Neural cell (in vitro differentiated cells): ENCODE data around the gene NREP. TPM values are rescaled to one million over a fixed set of nuclear protein-coding genes. Genes with fewer than 3 reads are reported as not detected.

Source experiments
- H2AFZ ChIP-seq: fragments of 200-600, 300-800 bp; sonication (generic), shearing (Covaris generic); 2 replicates; pipeline ENCODE4 v1.6.0; 2014; ENCODE audit warnings: low read depth, mild to moderate bottlenecking, antibody characterized with exemption, low read length, moderate library complexity
- H3F3A ChIP-seq: fragments of 200-600 bp; shearing (Covaris generic); 2 replicates; pipeline ENCODE4 v1.6.1; 2016; ENCODE audit warnings: mild to moderate bottlenecking, moderate library complexity, mixed read lengths, antibody characterized with exemption, low read length; ENCODE audit not compliant: insufficient read depth, poor library complexity, severe bottlenecking
- H3K27ac ChIP-seq: fragments of 200-600, 300-800 bp; sonication (generic), shearing (Covaris generic); 2 replicates; pipeline ENCODE4 v1.5.1; 2014; ENCODE audit warnings: mild to moderate bottlenecking, low read length, moderate library complexity
- H3K27me3 ChIP-seq: fragments of 300-800, 200-600 bp; sonication (generic), shearing (Covaris generic); 2 replicates; pipeline ENCODE4 v1.6.0; 2014; ENCODE audit warnings: mild to moderate bottlenecking, low read depth, low read length, moderate library complexity; ENCODE audit not compliant: insufficient read depth
- H3K36me3 ChIP-seq: fragments of 300-800, 200-600 bp; sonication (generic), shearing (Covaris generic); 2 replicates; pipeline ENCODE4 v1.5.1; 2014; ENCODE audit warnings: mild to moderate bottlenecking, antibody characterized with exemption, low read length, moderate library complexity; ENCODE audit not compliant: insufficient read depth
- H3K4me2 ChIP-seq: fragments of 300-800, 200-600 bp; sonication (generic), shearing (Covaris generic); 2 replicates; pipeline ENCODE4 v1.6.0; 2014; ENCODE audit warnings: mild to moderate bottlenecking, low read length
- H3K4me3 ChIP-seq: fragments of 300-800, 200-600 bp; sonication (generic), shearing (Covaris generic); 2 replicates; pipeline ENCODE4 v1.5.1; 2014; ENCODE audit warnings: mild to moderate bottlenecking, low read length, moderate library complexity
- H3K79me2 ChIP-seq: fragments of 200-600 bp; shearing (Covaris generic); replicated peaks from 2 replicates; pipeline ENCODE4 v1.6.0; 2014; ENCODE audit warnings: mild to moderate bottlenecking, low read length, moderate library complexity; ENCODE audit not compliant: insufficient read depth
- H3K9ac ChIP-seq: fragments of 300-800, 200-600 bp; sonication (generic), shearing (Covaris generic); 2 replicates; pipeline ENCODE4 v1.6.1; 2016; ENCODE audit warnings: mild to moderate bottlenecking, low read length, mixed read lengths
- H3K9me2 ChIP-seq: fragments of 200-600 bp; shearing (Covaris generic); 2 replicates; pipeline ENCODE4 v1.6.1; 2016; ENCODE audit warnings: mild to moderate bottlenecking, low read length, mixed read lengths; ENCODE audit not compliant: insufficient read depth
- H3K9me3 ChIP-seq: fragments of 200-600, 300-800 bp; sonication (generic), shearing (Covaris generic); 2 replicates; pipeline ENCODE4 v1.6.1; 2016; ENCODE audit warnings: mild to moderate bottlenecking, mixed run types, low read length, moderate library complexity, mixed read lengths
- H4K20me1 ChIP-seq: fragments of 200-600 bp; shearing (Covaris generic); 2 replicates; pipeline ENCODE4 v1.6.1; 2016; ENCODE audit warnings: mild to moderate bottlenecking, mixed run types; ENCODE audit not compliant: insufficient read depth
- EP300 ChIP-seq: fragments of 450-650 bp; conservative IDR thresholded peaks from 2 replicates; pipeline ENCODE4 v1.6.1; 2014; ENCODE audit warnings: antibody characterized with exemption, mild to moderate bottlenecking, moderate library complexity; ENCODE audit not compliant: poor library complexity, severe bottlenecking
- MXI1 ChIP-seq: fragments of 450-650 bp; conservative IDR thresholded peaks from 2 replicates; pipeline ENCODE4 v1.6.1; 2014; ENCODE audit warnings: antibody characterized with exemption, mild to moderate bottlenecking; ENCODE audit not compliant: poor library complexity, severe bottlenecking
- POLR2AphosphoS5 ChIP-seq: IDR thresholded peaks from 2 replicates; pipeline ENCODE4 v1.6.1; 2012
- RAD21 ChIP-seq: fragments of 450-650 bp; conservative IDR thresholded peaks from 2 replicates; pipeline ENCODE4 v1.6.1; 2014; ENCODE audit warnings: antibody characterized with exemption, mild to moderate bottlenecking, moderate library complexity
- REST ChIP-seq: IDR thresholded peaks from 2 replicates; pipeline ENCODE4 v1.6.1; 2012; ENCODE audit warnings: borderline replicate concordance
- SMC3 ChIP-seq: fragments of 450-650 bp; conservative IDR thresholded peaks from 2 replicates; pipeline ENCODE4 v1.6.1; 2014; ENCODE audit warnings: antibody characterized with exemption, mild to moderate bottlenecking, moderate library complexity; ENCODE audit not compliant: poor library complexity
- polyA plus RNA-seq: library from polyadenylated mRNA; depleted of rRNA; stranded (reverse); fragments of >200 nt; gene quantifications from 2 replicates; pipeline ENCODE4 v1.2.3, GENCODE V29; 2014
- TF ChIP-seq, protein P1 (sequence below): fragments of 450-650 bp; IDR thresholded peaks from 2 replicates; pipeline ENCODE4 v1.5.1; 2014; ENCODE audit warnings: antibody characterized with exemption, mild to moderate bottlenecking, moderate library complexity; ENCODE audit not compliant: poor library complexity, severe bottlenecking

NREP gene
- polyA plus RNA-seq, 1 donor from 2014 or later, result 3,807 TPM

DNA sequence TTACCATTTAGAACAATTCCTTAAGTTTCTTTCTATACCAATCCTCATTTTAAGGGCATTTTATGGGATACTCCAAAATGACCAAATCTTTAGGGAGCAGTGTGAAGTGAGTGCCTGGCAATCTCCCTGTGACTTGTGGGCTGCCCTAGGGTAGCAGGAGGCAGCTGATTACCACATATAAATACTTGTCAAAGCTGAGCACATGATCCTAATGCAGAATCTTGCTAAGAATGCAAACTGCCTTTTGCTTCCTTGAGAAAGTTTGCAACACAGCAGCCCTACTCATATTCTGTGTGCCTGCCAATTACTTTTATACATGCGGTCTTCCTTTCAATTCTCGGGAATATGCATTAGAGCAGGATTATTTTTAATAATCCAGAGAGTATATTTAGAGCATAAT lies 18.2 kb upstream of the NREP start:
- no peaks in the 10 kb centered on the region for H4K20me1 ChIP-seq
- TF ChIP-seq REST (no peak), EP300 (no peak)
- no peaks in the 10 kb centered on the region for H3K79me2 ChIP-seq

DNA sequence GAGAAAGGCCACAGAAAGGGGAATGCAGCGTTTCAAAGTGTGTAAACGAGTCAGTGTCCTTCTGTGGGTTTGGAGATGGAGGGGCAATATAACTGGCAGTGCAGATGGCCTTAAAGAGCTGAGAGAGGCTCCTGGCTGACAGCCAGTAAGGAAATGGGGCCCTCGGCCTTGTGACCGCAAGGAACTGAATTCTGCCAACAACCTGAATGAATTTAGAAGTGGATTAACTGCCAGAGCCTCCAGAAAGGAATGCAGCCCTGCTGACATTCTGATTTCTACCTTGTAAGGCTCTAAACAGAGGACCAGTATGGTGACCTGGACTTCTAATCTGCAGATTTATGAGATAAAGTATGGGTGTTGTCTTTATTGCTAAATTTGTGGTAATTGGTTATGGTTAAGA lies 17.5 kb upstream of the NREP start:
- Histone ChIP-seq H3K9me2 (no peaks in the 10 kb centered on the region), H3K27ac (no peak overlapping the region), H3K9me3 (no peaks in the 10 kb centered on the region), H3K4me2 (no peak overlapping the region), H4K20me1 (no peaks in the 10 kb centered on the region), H3K4me3 (no peak overlapping the region), H3K36me3 (no peaks in the 10 kb centered on the region), H3K79me2 (no peaks in the 10 kb centered on the region), H3F3A (no peaks in the 10 kb centered on the region), H3K9ac (no peak overlapping the region), H2AFZ (no peak overlapping the region), H3K27me3 (no peaks in the 10 kb centered on the region)
- no peak for TF ChIP-seq SMC3
- no peak for TF ChIP-seq RAD21
- no peak for TF ChIP-seq MXI1

More for the DNA sequence above, 18.2 kb upstream of the NREP start:
- Histone ChIP-seq H3K27ac (no peak overlapping the region), H3K9ac (no peak overlapping the region), H2AFZ (no peak overlapping the region), H3K4me2 (no peak overlapping the region), H3K9me3 (no peaks in the 10 kb centered on the region), H3F3A (no peaks in the 10 kb centered on the region), H3K4me3 (no peak overlapping the region), H3K27me3 (no peaks in the 10 kb centered on the region), H3K9me2 (no peaks in the 10 kb centered on the region), H3K36me3 (no peaks in the 10 kb centered on the region)

DNA sequence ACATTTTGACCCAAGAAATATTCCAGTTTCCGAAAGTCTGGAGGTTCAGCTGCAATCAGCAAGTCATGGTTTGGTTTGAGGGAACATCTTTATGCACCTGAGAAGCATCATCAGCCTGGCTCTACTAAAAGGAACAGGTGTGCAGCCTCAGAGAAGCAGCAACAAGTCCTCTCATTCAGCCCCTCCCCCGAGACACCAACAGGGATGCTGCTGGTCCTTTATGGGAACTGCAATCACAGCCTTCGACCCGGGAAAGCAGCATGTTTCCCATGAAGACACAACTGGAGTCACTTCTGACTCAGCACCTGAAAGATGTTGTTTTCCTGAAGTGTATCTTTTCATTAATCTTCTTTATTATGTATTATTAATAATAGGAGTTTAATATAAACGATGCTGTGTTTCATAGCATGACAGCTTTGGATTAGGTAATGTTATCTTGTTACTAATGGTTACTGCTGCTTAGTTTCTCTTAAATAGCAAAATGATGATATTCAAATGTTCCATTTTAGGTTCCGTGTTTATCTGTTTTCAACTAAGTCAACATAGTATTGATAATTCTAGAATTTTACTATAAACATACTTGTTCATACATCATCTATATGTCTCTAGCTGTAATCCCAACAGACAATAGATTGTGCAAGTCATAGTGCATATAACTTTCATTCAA lies 15.6 kb upstream of the NREP start:
- no peak overlapping the region for H3K4me2 ChIP-seq
- TF ChIP-seq EP300, result no peak
- H3K36me3 ChIP-seq, result no peaks in the 10 kb centered on the region
- H4K20me1 ChIP-seq, result no peaks in the 10 kb centered on the region
- no peaks in the 10 kb centered on the region for H3F3A ChIP-seq
- H3K4me3 ChIP-seq, result no peak overlapping the region
- H2AFZ ChIP-seq, result no peak overlapping the region
- H3K9ac ChIP-seq, result no peak overlapping the region
- H3K27me3 ChIP-seq, result no peaks in the 10 kb centered on the region
- no peaks in the 10 kb centered on the region for H3K9me2 ChIP-seq
- no peaks in the 10 kb centered on the region for H3K9me3 ChIP-seq
- no peak overlapping the region for H3K27ac ChIP-seq
- H3K79me2 ChIP-seq, result no peaks in the 10 kb centered on the region

DNA sequence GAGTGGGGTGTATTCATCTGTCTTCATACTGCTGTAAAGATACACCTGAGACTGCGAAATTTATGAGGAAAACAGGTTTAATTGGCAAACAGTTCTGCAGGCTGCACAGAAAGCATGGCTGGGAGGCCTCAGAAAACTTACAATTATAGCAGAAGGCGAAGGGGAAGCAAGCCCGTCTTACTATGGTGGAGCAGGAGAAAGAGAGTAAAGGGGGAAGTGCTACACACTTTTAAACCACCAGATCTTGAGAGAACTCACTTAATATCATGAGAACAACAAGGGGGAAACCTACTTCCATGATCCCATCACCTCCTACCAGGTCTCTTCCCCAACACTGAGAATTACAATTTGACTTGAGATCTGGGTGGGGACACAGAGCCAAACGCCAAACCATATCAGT lies 12.5 kb upstream of the NREP start:
- no peak overlapping the region for H2AFZ ChIP-seq
- H3K27ac ChIP-seq, result no peak overlapping the region
- no peaks in the 10 kb centered on the region for H3K79me2 ChIP-seq
- H3K4me2 ChIP-seq, result no peak overlapping the region
- H4K20me1 ChIP-seq, result no peaks in the 10 kb centered on the region
- H3K27me3 ChIP-seq, result no peaks in the 10 kb centered on the region
- no peak overlapping the region for H3K4me3 ChIP-seq
- H3K9ac ChIP-seq, result no peak overlapping the region
- no peaks in the 10 kb centered on the region for H3F3A ChIP-seq
- no peaks in the 10 kb centered on the region for H3K36me3 ChIP-seq
- H3K9me3 ChIP-seq, result no peaks in the 10 kb centered on the region
- H3K9me2 ChIP-seq, result no peaks in the 10 kb centered on the region
- TF ChIP-seq POLR2AphosphoS5 (no peak), REST (no peak), EP300 (no peak)
- TF ChIP-seq, protein P1, sequence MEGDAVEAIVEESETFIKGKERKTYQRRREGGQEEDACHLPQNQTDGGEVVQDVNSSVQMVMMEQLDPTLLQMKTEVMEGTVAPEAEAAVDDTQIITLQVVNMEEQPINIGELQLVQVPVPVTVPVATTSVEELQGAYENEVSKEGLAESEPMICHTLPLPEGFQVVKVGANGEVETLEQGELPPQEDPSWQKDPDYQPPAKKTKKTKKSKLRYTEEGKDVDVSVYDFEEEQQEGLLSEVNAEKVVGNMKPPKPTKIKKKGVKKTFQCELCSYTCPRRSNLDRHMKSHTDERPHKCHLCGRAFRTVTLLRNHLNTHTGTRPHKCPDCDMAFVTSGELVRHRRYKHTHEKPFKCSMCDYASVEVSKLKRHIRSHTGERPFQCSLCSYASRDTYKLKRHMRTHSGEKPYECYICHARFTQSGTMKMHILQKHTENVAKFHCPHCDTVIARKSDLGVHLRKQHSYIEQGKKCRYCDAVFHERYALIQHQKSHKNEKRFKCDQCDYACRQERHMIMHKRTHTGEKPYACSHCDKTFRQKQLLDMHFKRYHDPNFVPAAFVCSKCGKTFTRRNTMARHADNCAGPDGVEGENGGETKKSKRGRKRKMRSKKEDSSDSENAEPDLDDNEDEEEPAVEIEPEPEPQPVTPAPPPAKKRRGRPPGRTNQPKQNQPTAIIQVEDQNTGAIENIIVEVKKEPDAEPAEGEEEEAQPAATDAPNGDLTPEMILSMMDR, result no peak
